Adrenal gland (tissue), 5 donors: Measurements from ENCODE around the gene WDR35.

ENCODE experiments used
- CTCF ChIP-seq, 6 experiments: fragments of 450-650 bp in 4 of 6; fragments of 200-600 bp in 2 of 6; sonication (generic) in 1 of 6; IDR thresholded peaks; 1 replicate in 5 of 6; 2 replicates in 1 of 6; pipeline versions ENCODE4 v1.5.1 to v1.8.0; 2016 to 2021; ENCODE audit warnings: antibody characterized with exemption in 6 of 6, mild to moderate bottlenecking in 2 of 6, moderate library complexity in 1 of 6
- POLR2A ChIP-seq, 2 donors: fragments of 450-650 bp; IDR thresholded peaks; one replicate each; pipeline ENCODE4 v1.6.1; 2017; ENCODE audit warnings: antibody characterized with exemption in 2 of 2, mild to moderate bottlenecking in 2 of 2, moderate library complexity in 1 of 2
- donor health status: DM: no; HTN: no; CAD: no.

DNA sequence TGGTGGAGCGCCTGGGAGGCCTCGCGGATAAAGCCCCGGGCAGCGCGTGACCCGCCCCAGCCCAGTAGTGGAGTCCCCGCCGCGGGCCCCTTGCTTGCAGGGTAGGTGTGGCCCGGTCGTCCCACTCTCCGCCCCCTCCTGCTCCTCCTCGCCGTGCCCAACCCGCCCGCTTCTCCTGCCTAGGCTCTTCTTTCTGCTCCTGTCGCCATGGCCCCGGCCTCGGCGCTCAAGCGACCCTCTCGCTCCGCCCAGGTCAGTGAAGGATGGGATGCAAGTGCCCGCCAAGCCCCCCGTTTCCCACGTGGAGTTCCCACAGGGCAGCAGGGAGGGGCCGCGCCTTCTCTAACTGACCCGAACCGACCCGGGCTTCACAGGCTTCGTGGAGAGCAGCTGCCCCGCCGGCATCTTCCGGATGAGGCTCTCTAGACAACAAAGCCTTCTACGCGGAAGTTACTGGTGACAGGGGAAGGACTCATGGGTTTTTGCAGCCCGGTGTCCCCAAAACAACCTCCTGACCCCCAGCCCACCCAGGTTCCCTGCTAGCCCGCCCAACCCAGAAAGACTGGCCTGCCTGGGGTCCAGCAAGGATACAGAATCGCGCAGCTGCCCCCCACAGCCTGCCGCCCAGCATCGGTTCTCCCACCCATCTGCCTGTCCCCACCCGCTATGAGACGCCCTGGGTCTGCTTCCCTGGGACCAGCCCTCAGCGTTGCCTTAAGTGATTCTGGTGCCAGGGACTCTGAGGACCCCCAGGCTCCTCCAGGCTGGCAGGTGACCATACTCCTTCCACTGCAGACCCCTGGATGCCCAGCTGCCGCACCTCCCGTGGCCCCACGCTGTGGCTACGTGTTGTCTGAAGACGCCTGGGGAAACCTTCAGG lies 121.0 kb downstream of the WDR35 start:
- TF ChIP-seq POLR2A (IDR thresholded peaks at IDR 0.05) (no peak), CTCF (IDR thresholded peaks at IDR 0.05) (no peak)
